GM18511 (cell line): Measurements from ENCODE around the gene POLR3A.

ENCODE experiments used
- ATAC-seq: cut with Tn5 transposase; IDR thresholded peaks from one replicate; pipeline ENCODE4 v1.9.1; 2021; ENCODE audit warnings: mild to moderate bottlenecking, moderate library complexity; ENCODE audit not compliant: unreplicated experiment

POLR3A gene

DNA sequence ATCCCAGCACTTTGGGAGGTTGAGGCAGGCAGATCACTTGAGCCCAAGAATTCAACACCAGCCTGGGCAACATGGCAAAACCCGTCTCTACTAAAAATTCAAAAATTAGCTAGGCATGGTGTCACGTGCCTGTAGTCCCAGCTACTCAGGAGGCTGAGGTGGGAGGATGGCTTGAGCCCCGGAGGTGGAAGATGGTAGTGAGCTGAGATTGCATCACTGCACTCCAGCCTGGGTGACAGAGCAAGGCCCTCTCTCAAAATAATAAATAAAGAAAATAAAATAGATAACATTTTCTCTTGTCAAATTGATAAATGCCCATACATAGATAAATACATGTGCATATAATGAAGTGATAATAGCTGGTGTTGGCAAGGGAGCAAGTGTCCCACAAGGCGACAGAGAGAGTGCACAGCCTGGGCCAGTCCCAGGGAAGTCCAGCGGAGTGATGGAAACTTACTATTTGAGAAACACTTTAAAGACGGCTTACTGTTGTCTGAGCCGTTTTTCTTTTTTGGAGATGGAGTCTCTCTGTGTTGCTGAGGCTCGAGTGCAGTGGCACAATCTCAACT lies 69.3 kb downstream of the POLR3A start:
- no peak for ATAC-seq

DNA sequence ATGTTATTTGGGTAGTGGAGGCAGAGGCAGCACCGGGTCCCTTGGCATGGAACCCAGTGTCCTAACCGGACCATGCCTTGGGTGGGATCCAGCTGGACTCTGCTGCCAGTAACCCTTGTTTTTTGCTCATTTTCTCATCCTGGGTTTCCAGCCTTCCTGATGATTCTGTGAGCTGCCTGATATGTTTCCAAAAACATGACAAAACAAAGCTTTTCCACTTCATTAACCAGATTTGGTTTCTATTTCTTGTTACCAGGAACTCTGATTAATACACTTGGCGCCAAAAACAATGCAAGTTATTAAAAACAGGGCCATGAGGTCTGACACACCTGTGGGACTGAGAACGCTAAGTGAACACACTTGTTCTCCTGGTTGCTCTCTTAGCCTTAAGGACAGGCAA lies 69.9 kb downstream of the POLR3A start:
- ATAC-seq, result no peak

DNA sequence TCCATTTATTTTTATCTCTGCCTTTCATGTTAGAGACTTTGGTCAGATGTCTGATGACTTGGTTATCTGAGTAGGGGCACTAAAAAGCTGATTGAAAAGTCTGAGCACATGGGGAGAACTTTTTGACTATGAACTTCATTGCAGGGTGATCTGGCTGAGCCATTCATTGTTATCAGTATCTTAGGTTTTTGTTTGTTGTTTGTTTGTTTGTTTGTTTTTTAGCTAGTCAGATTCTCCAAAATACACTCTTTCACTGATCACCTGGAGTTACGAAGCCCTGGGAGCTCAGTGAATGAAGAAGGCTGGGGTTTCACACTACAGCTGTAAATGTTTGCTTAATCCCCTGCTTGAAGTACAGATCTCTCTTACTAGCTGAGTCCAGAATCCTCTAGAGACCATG lies 74.2 kb downstream of the POLR3A start:
- ATAC-seq, result no peak

DNA sequence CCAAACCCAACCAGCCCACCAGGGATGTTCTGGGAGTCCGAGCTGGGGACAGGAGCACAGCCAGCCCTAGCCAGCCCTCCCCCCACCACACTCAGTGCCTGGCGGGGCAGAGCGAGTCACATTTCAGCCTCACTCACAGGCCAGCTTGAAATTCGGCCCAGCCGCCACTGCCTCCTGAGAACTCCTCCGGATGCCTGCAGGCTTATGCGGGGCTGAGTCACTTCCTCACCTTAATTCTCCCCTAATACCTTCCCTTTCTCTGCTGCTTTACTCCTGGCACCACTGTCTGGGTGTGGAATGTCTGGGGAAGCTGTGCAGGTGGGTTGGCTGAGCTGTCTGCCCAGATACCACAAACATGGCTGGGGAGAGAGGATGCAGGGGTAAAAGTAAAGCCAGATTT lies 80.1 kb downstream of the POLR3A start:
- no peak for ATAC-seq

DNA sequence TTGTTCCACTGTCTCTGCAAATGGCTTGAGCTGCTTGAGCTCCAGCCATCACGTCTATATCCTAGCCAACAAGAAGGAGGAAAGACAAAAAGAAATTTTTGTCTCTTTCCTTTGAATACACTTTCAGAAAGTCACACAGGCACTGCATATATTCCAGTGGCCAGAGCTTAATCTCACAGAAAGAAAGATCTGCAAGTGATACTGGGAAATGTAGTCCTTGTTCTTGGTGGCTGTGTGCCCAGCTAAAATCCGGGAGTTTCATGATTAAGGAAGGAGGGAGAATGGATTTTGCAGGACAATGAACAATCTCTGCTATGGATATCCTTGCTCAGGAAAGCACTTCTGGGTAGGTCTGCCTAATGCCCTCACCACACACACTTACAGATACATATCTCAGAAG lies 83.2 kb downstream of the POLR3A start:
- ATAC-seq, result no peak

DNA sequence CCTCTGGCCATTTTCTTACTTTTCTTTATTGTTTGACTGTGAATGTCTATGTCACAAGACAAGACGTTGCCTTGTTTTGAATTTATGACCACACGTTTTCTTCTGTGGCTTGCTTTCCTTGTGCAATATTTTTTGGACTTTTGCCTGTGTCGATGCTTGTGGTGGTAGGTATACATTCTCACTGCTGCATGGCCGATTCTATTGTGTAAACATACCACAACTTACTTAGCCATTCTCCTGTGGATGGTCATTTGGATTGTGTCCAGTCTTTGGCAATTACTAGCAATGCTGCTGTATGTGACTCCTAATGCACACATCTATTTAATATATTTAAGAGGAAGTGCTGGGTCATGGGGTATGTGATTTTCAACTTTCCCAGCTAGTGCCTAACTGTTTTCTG lies 84.8 kb downstream of the POLR3A start:
- no peak for ATAC-seq

DNA sequence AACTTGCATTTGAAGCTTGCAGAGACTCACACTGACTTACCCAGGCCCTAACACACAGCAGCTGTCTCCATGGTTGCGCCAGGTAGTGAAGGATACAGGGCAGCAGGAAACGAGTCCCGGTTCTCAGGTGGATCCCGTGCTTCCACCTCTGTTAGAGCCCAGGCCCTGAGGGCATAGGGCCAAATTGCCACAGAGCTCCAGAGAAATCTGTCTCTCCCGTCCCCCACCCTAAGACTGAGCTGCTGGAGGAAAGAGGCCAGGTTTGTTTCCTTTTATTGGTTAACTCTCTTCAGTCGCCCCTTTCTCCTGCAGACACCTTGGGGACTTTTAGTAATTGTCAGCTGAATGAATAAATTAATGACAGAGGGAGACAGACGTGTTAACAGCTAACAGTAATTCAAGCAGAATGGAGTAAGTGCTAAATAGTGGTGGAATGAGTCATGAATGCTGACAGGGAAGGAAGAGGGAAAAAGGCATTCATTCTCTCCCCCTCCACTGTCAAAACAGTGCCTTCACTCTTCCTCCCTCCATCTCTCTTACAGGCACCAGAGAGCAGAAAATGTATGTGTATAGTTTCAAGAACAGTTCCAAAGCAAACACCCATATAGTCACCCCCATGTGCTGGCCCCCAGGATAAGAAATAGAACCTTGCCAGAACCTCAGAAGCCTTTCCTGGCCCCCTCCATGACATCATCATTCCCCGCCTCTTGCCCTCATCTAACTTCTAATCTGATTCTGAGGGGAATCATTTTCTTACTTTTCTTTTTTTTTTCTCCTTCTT lies 86.0 kb downstream of the POLR3A start:
- ATAC-seq, result no peak

DNA sequence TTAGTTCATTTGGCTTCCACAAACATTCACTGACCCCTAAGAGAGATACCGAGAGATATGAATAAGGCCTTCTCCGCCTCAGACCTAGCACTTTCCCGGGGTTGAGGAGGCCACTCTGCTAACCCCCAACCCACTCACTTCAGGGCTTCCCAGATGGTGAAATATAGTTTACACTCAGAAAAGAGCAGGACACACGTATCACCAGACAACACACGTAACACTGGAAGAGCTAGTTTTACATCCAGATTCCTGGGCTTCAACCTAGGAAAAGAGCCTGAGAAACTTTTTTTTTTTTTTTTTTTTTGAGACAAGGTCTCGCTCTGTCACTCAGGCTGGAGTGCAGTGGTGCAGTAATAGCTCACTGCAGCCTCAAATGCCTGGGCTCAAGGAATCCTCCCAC lies 87.5 kb downstream of the POLR3A start:
- no peak for ATAC-seq

DNA sequence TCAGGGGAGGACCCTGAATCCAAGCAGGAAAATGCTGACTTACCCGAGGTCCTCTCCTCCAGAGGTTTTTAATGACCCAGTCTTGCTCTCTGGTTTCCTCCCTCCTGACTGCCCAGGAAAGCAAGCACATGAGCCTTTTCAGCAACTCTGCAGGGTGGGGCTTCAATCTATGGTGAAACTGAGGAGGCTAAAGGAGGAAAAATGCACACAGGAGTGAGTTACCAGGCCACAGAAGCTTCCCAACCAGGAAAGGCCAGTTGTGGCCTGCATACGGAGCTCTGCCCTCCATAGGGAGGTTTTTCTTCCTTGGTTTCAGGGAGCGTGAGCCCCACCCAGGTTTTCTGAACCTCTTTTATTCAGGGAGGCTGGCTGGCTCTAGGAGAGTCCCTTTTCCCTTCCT lies 88.7 kb downstream of the POLR3A start:
- no peak for ATAC-seq

DNA sequence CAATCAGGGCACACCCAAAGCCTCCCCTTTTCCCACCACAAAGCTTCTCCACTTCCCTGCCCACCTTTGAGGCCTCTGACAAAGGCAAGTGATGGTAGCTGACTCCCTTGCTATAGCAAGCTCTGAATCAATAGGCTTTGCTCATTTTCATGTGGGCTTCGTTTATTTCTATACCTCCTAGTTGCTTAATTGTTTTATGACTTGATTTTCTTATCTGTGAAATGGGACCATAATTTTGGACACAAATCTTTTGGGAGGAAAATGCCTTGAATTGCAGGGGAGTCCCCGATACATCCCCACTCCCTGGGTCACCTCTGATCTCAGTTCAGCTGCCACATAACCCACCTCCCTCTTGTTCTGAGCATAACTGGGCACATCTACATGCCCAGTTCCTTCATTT lies 89.1 kb downstream of the POLR3A start:
- ATAC-seq, result no peak

DNA sequence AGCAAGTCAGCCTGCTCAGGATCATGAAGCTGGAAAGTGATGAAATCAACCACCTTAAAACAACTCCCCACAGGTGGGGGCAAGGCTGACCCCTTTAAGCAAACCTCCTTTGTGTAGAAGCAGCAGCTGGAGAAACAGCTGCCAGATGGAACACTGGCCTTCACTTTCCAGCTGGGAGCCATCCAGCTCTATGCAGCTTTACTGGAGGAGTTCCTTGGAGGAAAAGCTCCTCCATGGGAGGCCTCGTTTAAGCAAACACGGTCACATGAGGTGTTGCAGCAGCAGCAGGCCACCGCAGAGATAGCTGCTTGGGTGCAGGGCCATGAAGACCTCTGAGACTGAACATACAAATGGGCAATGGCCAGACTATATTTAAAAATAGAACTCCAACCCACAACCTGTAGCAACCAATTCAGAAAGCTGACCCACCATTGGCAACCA lies 89.7 kb downstream of the POLR3A start:
- ATAC-seq, result no peak

DNA sequence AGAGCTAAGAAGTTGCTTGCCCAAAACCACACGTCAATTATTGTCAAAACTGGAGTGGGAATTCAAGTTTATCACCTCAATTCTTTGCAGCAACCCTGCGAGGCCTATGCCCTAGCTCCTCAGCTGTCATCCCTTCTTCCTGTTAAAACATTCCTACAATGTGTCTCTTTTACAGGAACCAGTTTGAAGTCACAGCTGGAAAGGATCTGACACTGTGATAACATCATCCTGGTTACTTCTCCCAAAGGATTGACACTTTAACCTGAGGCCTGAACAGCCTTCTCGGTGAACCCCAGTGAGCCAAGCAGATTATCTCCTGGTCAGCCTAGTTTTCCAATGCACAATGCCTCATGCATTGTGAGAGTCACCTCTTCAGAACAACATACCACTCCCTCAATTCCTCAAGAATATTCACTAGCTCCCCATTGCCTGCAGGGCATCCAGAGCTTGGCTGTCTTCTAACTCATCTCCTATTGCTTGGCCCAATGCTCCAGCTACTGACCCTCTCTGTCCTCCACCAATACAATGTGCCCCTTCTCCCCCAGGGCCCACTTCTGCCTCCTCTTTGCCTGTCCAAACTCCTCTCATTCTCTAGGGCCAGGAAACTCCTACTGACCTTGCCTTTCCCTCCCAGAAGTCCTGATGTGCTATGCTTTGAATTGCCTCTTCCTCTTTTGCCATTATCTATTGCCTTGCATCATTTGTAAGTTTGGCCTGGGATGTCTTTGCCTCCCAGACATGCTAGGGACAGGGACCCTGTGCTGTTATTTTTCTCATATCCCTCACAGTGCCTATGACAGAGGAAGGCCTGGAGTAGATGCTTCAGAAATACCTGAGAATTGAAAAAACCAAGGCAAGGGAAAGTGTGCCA lies 92.4 kb downstream of the POLR3A start:
- ATAC-seq, result no peak

DNA sequence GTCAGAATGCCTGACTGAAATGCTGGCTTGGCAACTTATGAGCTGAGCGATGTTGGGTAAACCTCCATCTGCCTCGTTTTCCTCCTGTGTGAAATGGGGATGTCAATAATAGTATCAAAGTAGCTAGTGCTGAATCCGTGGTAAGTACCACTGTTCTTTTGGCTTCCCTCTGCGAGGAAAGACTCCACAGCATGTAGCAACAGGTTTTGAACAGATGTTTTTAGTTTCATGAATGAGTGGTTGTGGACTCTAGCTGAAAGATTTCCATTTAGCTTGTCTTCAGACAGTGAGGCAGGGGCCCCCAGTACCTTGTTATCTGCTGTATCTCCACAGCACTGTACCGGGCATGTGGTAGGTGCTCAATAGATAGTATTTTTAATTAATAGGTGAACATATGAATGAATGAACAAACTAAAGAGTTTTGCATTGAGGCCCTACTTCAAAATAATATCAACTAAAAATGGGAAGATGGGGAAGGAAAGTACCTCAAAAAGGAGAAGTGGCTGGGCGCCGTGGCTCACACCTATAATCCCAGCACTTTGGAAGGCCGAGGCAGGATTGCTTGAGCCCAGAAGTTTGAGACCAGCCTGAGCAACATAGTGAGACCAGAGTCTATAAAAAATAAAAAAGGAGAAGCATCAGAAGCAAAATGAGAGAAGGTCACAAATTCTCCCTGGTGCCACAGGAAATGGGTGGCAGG lies 97.1 kb downstream of the POLR3A start:
- ATAC-seq, result no peak

DNA sequence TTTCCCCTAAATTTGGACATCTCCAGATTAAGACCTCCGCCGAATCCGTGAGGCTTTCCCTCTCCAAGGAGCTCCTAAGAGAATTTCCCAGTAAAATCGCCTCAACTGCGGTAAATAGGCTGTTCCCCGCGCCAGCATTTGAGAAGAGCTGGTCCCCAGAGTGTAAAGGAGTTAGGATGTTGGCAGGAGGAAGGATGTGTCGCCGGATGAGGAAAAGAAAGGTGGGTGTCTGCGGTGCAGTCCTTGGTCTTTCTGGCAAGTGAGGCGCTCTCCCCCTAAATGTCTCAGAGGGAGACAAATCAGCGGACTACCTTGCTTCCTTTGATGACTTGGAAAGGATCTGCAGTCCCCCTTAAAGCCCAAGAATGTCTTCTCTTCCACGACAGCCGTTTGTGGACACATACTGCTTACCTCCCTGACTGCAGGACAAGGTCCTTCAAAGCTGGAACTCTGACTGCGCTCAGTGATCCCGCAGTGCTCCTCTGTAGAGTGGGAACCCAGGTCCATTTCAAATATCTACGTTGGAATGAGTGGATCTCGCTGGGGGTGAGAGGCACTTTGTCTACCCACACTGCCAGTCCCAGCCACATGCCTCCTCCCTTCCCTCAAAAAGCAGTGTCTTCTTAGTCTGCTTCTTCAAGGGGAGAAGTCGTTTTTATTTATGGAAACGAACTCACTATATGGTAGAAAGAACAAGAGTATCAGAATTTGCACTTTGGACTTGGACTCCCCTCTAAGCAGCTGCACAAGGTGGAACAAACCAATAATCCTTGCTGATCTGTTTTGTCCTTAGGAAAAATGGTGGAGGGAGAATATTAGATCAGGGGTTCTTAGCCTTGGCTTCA lies 101.7 kb downstream of the POLR3A start:
- no peak for ATAC-seq

DNA sequence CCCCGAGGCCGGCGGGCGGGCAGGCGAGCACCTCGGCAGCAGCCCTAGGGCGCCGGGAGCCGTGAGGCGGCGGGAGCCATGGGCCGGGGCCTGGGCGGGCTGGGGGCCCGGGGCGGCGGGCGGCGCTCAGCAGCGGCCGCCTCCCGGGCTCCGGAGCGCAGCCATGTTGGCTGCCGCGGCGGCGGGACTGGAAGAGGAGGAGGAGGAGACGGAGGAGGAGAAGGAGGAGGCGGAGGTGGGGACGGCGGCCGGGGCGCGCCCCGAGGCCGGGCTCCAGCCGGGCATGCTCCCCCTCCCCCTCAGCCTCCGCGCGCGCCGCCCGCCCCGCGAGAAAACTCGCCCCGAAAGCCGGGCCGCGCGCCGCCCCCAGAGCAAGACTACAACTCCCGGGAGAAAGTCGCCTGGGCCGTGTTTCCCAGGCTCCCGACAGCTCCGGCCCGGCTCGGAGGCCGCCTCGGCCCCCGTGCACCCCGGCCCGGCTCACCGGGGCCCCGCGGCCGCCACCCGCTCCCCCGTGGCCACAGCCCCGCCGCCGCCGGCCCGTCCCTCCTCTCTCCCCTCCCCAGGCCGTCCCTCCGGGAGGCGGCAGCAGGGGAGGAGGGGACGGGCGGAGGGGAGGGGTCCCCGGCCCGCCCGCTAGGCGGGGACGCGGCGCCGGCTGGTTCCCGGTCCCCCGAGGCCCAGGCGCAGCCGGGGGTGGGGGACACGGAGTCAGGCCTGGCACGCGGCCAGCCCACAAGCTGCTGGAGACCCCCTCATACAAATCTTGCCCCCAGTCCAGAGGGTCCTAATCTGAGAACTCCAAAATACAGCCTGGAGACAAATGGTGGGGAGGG lies 102.5 kb downstream of the POLR3A start, which contains the start of gene DLG5:
TSS of gene DLG5 (minus strand) at position 190 of the 836 bp plus-strand sequence. CDS start 235 bp downstream, outside the sequence.
- ATAC-seq, result peak; percentile 64

DNA sequence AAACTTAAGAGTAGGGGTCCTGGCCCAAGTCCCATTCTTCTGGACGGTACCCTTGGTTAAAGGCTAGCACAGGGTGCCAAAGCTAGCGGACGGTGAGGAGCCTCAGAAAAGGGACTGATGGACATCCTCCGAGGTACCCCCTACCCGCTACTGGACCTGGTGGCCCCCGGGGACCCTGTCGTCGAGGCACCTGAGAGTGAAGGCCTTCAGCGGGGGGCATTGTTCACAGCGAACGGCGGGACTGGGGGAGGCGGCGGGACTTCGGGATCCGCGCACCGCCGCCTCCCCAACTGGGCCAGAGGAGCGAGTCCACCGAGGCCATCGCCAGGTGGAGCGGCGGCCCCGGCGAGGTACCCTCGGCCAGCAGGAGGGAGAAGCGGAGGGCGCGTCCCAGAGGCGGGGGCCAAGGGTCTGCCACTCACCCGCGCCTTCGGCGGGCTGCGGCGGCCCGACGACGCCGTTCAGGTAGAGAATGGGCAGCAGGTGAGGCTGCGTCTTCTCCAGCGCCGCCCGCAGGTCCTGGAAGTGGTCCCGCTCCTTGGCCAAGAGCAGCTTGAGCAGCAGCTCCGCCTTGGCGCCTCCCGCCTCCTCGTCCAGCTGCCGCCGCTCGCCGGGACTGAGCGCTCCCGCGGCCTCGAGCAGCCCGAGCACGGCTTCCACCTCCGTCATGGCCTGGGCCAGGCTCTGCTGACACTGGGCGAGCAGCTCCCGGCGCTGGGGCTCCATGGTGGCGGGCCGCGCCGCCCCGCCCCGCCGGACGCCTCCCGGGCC lies 103.3 kb downstream of the POLR3A start:
- peak; percentile 70 for ATAC-seq

DNA sequence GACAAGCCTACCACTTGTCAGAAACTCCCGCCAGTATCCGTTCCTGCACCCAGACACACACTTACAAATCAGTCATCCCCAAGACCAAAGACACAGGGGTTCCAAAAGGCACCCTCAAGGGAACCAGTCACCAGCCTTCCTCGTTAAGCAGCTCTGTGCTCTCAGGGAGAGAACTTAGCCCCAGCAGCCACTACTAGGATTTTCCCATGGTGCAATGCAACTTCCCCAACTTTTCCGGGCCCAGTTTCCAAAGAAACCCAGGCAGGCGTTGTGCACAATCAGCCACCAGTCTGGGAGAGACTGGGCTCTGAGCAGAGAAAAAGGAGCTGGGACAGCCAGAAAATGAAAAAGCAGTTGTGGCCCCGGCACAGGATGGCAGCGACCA lies 103.9 kb downstream of the POLR3A start:
- ATAC-seq, result no peak

DNA sequence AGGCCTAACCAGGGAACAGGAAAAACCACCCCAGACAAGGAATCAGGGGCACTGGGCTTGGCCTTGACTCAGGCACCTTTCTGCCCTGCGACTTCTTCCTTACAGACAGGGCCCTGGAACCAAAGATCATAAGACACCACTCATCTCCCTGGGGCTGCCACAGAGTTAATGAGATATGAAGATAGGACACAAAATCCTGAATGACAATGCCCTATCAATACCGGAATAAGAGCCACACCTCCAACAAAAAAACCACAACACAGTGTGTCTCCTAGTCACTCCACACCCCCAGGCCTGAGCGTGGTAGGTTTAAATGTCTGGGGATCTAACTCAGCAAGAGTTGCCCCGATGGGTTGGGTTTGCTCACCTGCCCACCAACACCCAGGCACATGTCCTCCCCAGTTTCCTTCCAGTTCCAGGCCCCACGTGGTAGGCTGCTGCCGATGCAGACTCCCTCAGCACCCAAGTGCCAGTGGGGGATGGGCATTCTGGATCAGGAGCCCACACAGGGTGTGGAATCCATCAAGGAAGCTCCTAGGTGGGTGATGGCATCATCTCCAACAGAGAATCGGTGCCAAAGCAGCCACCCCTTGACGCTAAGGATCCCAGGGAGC lies 106.6 kb downstream of the POLR3A start:
- no peak for ATAC-seq
